Effector memory CD4-positive, alpha-beta T cell (primary cell): ENCODE measurements around the gene PLXDC1.

Experiments used
- DNase-seq, 3 donors: peaks; one replicate each; pipeline ENCODE4 v3.0.0-alpha.2; 2020
- H3K27ac ChIP-seq: 2 replicates; pipeline ENCODE4 v1.7.0; 2013; ENCODE audit warnings: mild to moderate bottlenecking, low read length, moderate library complexity; ENCODE audit not compliant: insufficient read depth, poor library complexity, severe bottlenecking
- H3K27me3 ChIP-seq: replicated peaks from 2 replicates; pipeline ENCODE4 v1.7.0; 2013; ENCODE audit warnings: mild to moderate bottlenecking, low read length; ENCODE audit not compliant: insufficient read depth, control insufficient read depth, poor library complexity, severe bottlenecking
- H3K36me3 ChIP-seq: 2 replicates; pipeline ENCODE4 v1.7.0; 2013; ENCODE audit warnings: mild to moderate bottlenecking, low read length, moderate library complexity; ENCODE audit not compliant: control insufficient read depth, insufficient read depth
- H3K4me1 ChIP-seq: 2 replicates; pipeline ENCODE4 v1.7.0; 2013; ENCODE audit warnings: low read length, mild to moderate bottlenecking; ENCODE audit not compliant: control insufficient read depth, insufficient read depth, poor library complexity, severe bottlenecking
- H3K4me3 ChIP-seq: 2 replicates; pipeline ENCODE4 v1.7.0; 2013; ENCODE audit warnings: low read length, low read depth, mild to moderate bottlenecking; ENCODE audit not compliant: insufficient read depth, poor library complexity, severe bottlenecking
- H3K9me3 ChIP-seq: 2 replicates; pipeline ENCODE4 v1.7.0; 2013; ENCODE audit warnings: mild to moderate bottlenecking, low read length, moderate library complexity; ENCODE audit not compliant: control insufficient read depth
- total RNA-seq, 3 donors: gene quantifications; one replicate each; lab custom pipeline; 2026; lab: John Stamatoyannopoulos, UW

The PLXDC1 gene
- total RNA-seq = 17.2 to 25.1 (median 19.4) reads per million in 3 donors

- no peaks in the 10 kb centered on the region for H3K36me3 ChIP-seq
- H3K27ac ChIP-seq = peak within 1 kb of the TSS; percentile 56
- H3K4me1 ChIP-seq = peaks cover 15% of the 10 kb centered on the region
- peaks cover 8% of the 10 kb centered on the region for H3K27me3 ChIP-seq
- no peaks in the 10 kb centered on the region for H3K9me3 ChIP-seq
- no peak for DNase-seq
- peak within 1 kb of the TSS; percentile 90 for H3K4me3 ChIP-seq
Observed at GRCh38 chr17:39151150-39151942, at the start of gene PLXDC1. Gene PLXDC1, minus strand, starts transcription at chr17:39151637. Its CDS starts 200 bp downstream, at chr17:39151437.

GRCh38 chr17:39200957-39201510 lies 49.6 kb upstream of the PLXDC1 start:
- H3K27me3 ChIP-seq = no peaks in the 10 kb centered on the region
- H3K4me1 ChIP-seq = peaks cover 37% of the 10 kb centered on the region
- DNase-seq = no peak
- no peaks in the 10 kb centered on the region for H3K9me3 ChIP-seq
- H3K27ac ChIP-seq = peak overlapping the region; percentile 99
- peak overlapping the region; percentile 70 for H3K4me3 ChIP-seq
- H3K36me3 ChIP-seq = peaks cover 35% of the 10 kb centered on the region

GRCh38 chr17:39200070-39200879 lies 48.8 kb upstream of the PLXDC1 start, which contains the start of gene RPL19:
Gene RPL19, plus strand, starts transcription at chr17:39200283. Its CDS starts 62 bp downstream, at chr17:39200345.
- peaks cover 35% of the 10 kb centered on the region for H3K36me3 ChIP-seq
- H3K4me1 ChIP-seq = peaks cover 42% of the 10 kb centered on the region
- H3K4me3 ChIP-seq = peak within 1 kb of the TSS; percentile 70
- peak; percentile 68 to 74 (median 72) for DNase-seq
- H3K27me3 ChIP-seq = no peaks in the 10 kb centered on the region
- H3K27ac ChIP-seq = peak within 1 kb of the TSS; percentile 99
- H3K9me3 ChIP-seq = no peaks in the 10 kb centered on the region

- peak; percentile 75 to 83 (median 80) for DNase-seq
- Histone ChIP-seq H3K27me3 (no peaks in the 10 kb centered on the region), H3K36me3 (peaks cover 31% of the 10 kb centered on the region), H3K9me3 (no peaks in the 10 kb centered on the region), H3K4me3 (peak overlapping the region; percentile 70), H3K4me1 (peaks cover 42% of the 10 kb centered on the region), H3K27ac (peak overlapping the region; percentile 99)
Observed at GRCh38 chr17:39199820-39200069, 48.3 kb upstream of the PLXDC1 start.

GRCh38 chr17:39198186-39198566 lies 46.7 kb upstream of the PLXDC1 start:
- Histone ChIP-seq H3K36me3 (peaks cover 15% of the 10 kb centered on the region), H3K9me3 (no peaks in the 10 kb centered on the region), H3K4me1 (peaks cover 42% of the 10 kb centered on the region), H3K27me3 (no peaks in the 10 kb centered on the region), H3K4me3 (peak overlapping the region; percentile 74), H3K27ac (peak overlapping the region; percentile 7)
- no peak for DNase-seq

- Histone ChIP-seq H3K36me3 (peaks cover 9% of the 10 kb centered on the region), H3K4me3 (peak within 1 kb of the TSS; percentile 74), H3K27me3 (no peaks in the 10 kb centered on the region), H3K4me1 (peaks cover 42% of the 10 kb centered on the region), H3K9me3 (no peaks in the 10 kb centered on the region), H3K27ac (peak within 1 kb of the TSS; percentile 54)
- DNase-seq = peak; percentile 56 to 67 (median 62)
Observed at GRCh38 chr17:39197380-39198185, 46.1 kb upstream of the PLXDC1 start, which contains the start of gene CACNB1. Gene CACNB1, minus strand, starts transcription at chr17:39197669. Its CDS starts 174 bp downstream, at chr17:39197495.

- Histone ChIP-seq H3K27ac (peak overlapping the region; percentile 54), H3K4me1 (peaks cover 39% of the 10 kb centered on the region), H3K27me3 (no peaks in the 10 kb centered on the region), H3K9me3 (no peaks in the 10 kb centered on the region), H3K4me3 (peak overlapping the region; percentile 74), H3K36me3 (peaks cover 2% of the 10 kb centered on the region)
- DNase-seq = no peak
Observed at GRCh38 chr17:39196808-39197291, 45.4 kb upstream of the PLXDC1 start.

GRCh38 chr17:39196241-39196807 lies 44.9 kb upstream of the PLXDC1 start:
- Histone ChIP-seq H3K9me3 (no peaks in the 10 kb centered on the region), H3K27ac (no peak overlapping the region), H3K4me1 (peaks cover 34% of the 10 kb centered on the region), H3K36me3 (no peaks in the 10 kb centered on the region), H3K27me3 (no peaks in the 10 kb centered on the region), H3K4me3 (no peak overlapping the region)
- DNase-seq = no peak

GRCh38 chr17:39195568-39196160 lies 44.2 kb upstream of the PLXDC1 start:
- Histone ChIP-seq H3K36me3 (no peaks in the 10 kb centered on the region), H3K27me3 (no peaks in the 10 kb centered on the region), H3K4me3 (no peak overlapping the region), H3K4me1 (peaks cover 27% of the 10 kb centered on the region), H3K9me3 (no peaks in the 10 kb centered on the region), H3K27ac (peak overlapping the region; percentile 30)
- DNase-seq = no peak
